ENCODE measurements around the gene MYO6.

DNA sequence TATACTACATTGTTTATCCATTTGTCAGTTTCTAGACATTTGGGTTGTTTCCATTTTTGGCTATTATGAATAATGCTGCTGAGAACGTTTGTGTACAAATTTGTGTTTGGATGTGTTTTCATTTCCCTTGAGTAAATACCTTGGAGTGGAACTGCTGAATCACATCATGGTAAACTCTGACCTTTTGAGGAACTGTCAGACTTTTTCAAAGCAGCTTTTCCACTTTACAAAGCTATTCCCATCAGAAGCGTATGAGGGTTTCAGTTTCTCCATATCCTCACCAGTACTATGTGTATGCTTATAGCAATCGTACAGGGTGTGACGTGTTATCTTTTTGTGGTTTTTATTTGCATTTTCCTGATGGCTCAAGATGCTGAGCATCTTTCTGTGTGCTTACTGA, 103.7 kb downstream of the MYO6 start:
- TF ChIP-seq, protein P1, sequence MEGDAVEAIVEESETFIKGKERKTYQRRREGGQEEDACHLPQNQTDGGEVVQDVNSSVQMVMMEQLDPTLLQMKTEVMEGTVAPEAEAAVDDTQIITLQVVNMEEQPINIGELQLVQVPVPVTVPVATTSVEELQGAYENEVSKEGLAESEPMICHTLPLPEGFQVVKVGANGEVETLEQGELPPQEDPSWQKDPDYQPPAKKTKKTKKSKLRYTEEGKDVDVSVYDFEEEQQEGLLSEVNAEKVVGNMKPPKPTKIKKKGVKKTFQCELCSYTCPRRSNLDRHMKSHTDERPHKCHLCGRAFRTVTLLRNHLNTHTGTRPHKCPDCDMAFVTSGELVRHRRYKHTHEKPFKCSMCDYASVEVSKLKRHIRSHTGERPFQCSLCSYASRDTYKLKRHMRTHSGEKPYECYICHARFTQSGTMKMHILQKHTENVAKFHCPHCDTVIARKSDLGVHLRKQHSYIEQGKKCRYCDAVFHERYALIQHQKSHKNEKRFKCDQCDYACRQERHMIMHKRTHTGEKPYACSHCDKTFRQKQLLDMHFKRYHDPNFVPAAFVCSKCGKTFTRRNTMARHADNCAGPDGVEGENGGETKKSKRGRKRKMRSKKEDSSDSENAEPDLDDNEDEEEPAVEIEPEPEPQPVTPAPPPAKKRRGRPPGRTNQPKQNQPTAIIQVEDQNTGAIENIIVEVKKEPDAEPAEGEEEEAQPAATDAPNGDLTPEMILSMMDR (IDR thresholded peaks at IDR 0.05), result no peak
- no peak for TF ChIP-seq ZFX (IDR thresholded peaks at IDR 0.05; ENCODE audit: borderline replicate concordance)

Data from 22Rv1 (cell line).